ENCODE measurements around the gene SPHKAP.

Gene SPHKAP

GRCh38 chr2:228197504-228197903, 16.0 kb upstream of the SPHKAP start:
- no peaks in the 10 kb centered on the region for H3F3A ChIP-seq (ENCODE audit: insufficient read depth, low read length)
- H4K20me1 ChIP-seq (ENCODE audit: insufficient read depth, low read length), result no peaks in the 10 kb centered on the region
- no peaks in the 10 kb centered on the region for H3K79me2 ChIP-seq (ENCODE audit: insufficient read depth, low read length)
- H3K4me1 ChIP-seq (ENCODE audit: insufficient read depth, low read length, severe bottlenecking), result no peaks in the 10 kb centered on the region
- no peaks in the 10 kb centered on the region for H3K36me3 ChIP-seq (ENCODE audit: insufficient read depth, low read length)
- H3K4me2 ChIP-seq (ENCODE audit: low read length), result no peak overlapping the region
- H2AFZ ChIP-seq (ENCODE audit: low read length), result no peak overlapping the region
- H3K4me3 ChIP-seq (ENCODE audit: low read depth, low read length, poor library complexity, severe bottlenecking), result no peak overlapping the region
- H3K9ac ChIP-seq (ENCODE audit: low read length), result no peak overlapping the region
- no peaks in the 10 kb centered on the region for H3K27me3 ChIP-seq (ENCODE audit: insufficient read depth, low read length)
- TF ChIP-seq EZH2 (IDR thresholded peaks at IDR 0.05; ENCODE audit: borderline replicate concordance, low read length) (no peak), CTCF (IDR thresholded peaks at IDR 0.05; ENCODE audit: low read length) (no peak)
- H3K9me3 ChIP-seq (ENCODE audit: low read length), result no peaks in the 10 kb centered on the region
- H3K27ac ChIP-seq (ENCODE audit: low read depth, low read length, poor library complexity, severe bottlenecking), result no peak overlapping the region
- H3K9me2 ChIP-seq (ENCODE audit: low read depth, low read length), result no peaks in the 10 kb centered on the region

- Histone ChIP-seq H3K36me3 (ENCODE audit: insufficient read depth, low read length) (no peaks in the 10 kb centered on the region), H3K27me3 (ENCODE audit: insufficient read depth, low read length) (no peaks in the 10 kb centered on the region), H3F3A (ENCODE audit: insufficient read depth, low read length) (no peaks in the 10 kb centered on the region), H3K4me1 (ENCODE audit: insufficient read depth, low read length, severe bottlenecking) (no peaks in the 10 kb centered on the region), H3K9me3 (ENCODE audit: low read length) (no peaks in the 10 kb centered on the region), H2AFZ (ENCODE audit: low read length) (no peak overlapping the region), H3K9ac (ENCODE audit: low read length) (no peak overlapping the region), H3K27ac (ENCODE audit: low read depth, low read length, poor library complexity, severe bottlenecking) (no peak overlapping the region), H4K20me1 (ENCODE audit: insufficient read depth, low read length) (no peaks in the 10 kb centered on the region), H3K9me2 (ENCODE audit: low read depth, low read length) (no peaks in the 10 kb centered on the region), H3K79me2 (ENCODE audit: insufficient read depth, low read length) (no peaks in the 10 kb centered on the region), H3K4me2 (ENCODE audit: low read length) (no peak overlapping the region), H3K4me3 (ENCODE audit: low read depth, low read length, poor library complexity, severe bottlenecking) (no peak overlapping the region)
- TF ChIP-seq CTCF (IDR thresholded peaks at IDR 0.05; ENCODE audit: low read length) (no peak), EZH2 (IDR thresholded peaks at IDR 0.05; ENCODE audit: borderline replicate concordance, low read length) (no peak)
Measured at GRCh38 chr2:228180181-228181097, 1.0 kb downstream of the SPHKAP start.

GRCh38 chr2:228167290-228167689, 14.2 kb downstream of the SPHKAP start:
- TF ChIP-seq CTCF (IDR thresholded peaks at IDR 0.05; ENCODE audit: low read length) (no peak), EZH2 (IDR thresholded peaks at IDR 0.05; ENCODE audit: borderline replicate concordance, low read length) (no peak)
- no peaks in the 10 kb centered on the region for H3K9me3 ChIP-seq (ENCODE audit: low read length)
- H3K4me1 ChIP-seq (ENCODE audit: insufficient read depth, low read length, severe bottlenecking), result no peaks in the 10 kb centered on the region
- H3K4me3 ChIP-seq (ENCODE audit: low read depth, low read length, poor library complexity, severe bottlenecking), result no peak overlapping the region
- H3K4me2 ChIP-seq (ENCODE audit: low read length), result no peak overlapping the region
- no peaks in the 10 kb centered on the region for H3F3A ChIP-seq (ENCODE audit: insufficient read depth, low read length)
- no peaks in the 10 kb centered on the region for H3K36me3 ChIP-seq (ENCODE audit: insufficient read depth, low read length)
- no peaks in the 10 kb centered on the region for H4K20me1 ChIP-seq (ENCODE audit: insufficient read depth, low read length)
- no peaks in the 10 kb centered on the region for H3K79me2 ChIP-seq (ENCODE audit: insufficient read depth, low read length)
- no peak overlapping the region for H3K27ac ChIP-seq (ENCODE audit: low read depth, low read length, poor library complexity, severe bottlenecking)
- H3K9ac ChIP-seq (ENCODE audit: low read length), result no peak overlapping the region
- H2AFZ ChIP-seq (ENCODE audit: low read length), result no peak overlapping the region
- H3K27me3 ChIP-seq (ENCODE audit: insufficient read depth, low read length), result no peaks in the 10 kb centered on the region
- no peaks in the 10 kb centered on the region for H3K9me2 ChIP-seq (ENCODE audit: low read depth, low read length)
